OCI-LY1 (cell line): ENCODE data around the gene FRY.
A peak's percentile ranks its signal among the peaks of the same experiment; 100 is the strongest.

Source experiments
- H2AFZ ChIP-seq: fragments of 200-600 bp; sonication (generic), shearing (Covaris generic); 2 replicates; pipeline ENCODE4 v1.6.0; 2014; ENCODE audit warnings: antibody characterized with exemption, mild to moderate bottlenecking, low read length
- H3F3A ChIP-seq: fragments of 200-600 bp; sonication (generic), shearing (Covaris generic); 2 replicates; pipeline ENCODE4 v1.6.0; 2014; ENCODE audit warnings: mild to moderate bottlenecking, antibody characterized with exemption, low read length, moderate library complexity; ENCODE audit not compliant: insufficient read depth
- H3K27ac ChIP-seq: fragments of 200-600 bp; sonication (generic); 2 replicates; pipeline ENCODE4 v1.5.1; 2014; ENCODE audit warnings: low read length, mixed run types, mild to moderate bottlenecking, low read depth; ENCODE audit not compliant: poor library complexity, severe bottlenecking
- H3K27me3 ChIP-seq: fragments of 200-600 bp; sonication (generic); 2 replicates; pipeline ENCODE4 v1.6.0; 2014; ENCODE audit warnings: antibody characterized with exemption, mild to moderate bottlenecking, low read length, moderate library complexity; ENCODE audit not compliant: insufficient read depth
- H3K36me3 ChIP-seq: fragments of 200-600 bp; sonication (generic); 2 replicates; pipeline ENCODE4 v1.6.1; 2014; ENCODE audit warnings: mild to moderate bottlenecking, antibody characterized with exemption, low read length, moderate library complexity, mixed read lengths; ENCODE audit not compliant: insufficient read depth
- H3K4me1 ChIP-seq: fragments of 200-600 bp; sonication (generic); 2 replicates; pipeline ENCODE4 v1.5.1; 2014; ENCODE audit warnings: mild to moderate bottlenecking, low read length, moderate library complexity; ENCODE audit not compliant: insufficient read depth, severe bottlenecking
- H3K4me2 ChIP-seq: fragments of 200-600 bp; sonication (generic), shearing (Covaris generic); 2 replicates; pipeline ENCODE4 v1.6.1; 2014; ENCODE audit warnings: low read length
- H3K4me3 ChIP-seq: fragments of 200-600 bp; sonication (generic); 2 replicates; pipeline ENCODE4 v1.5.1; 2014; ENCODE audit warnings: low read length, low read depth, mild to moderate bottlenecking, mixed read lengths; ENCODE audit not compliant: poor library complexity, severe bottlenecking
- H3K79me2 ChIP-seq: fragments of 200-600 bp; shearing (Covaris generic); 2 replicates; pipeline ENCODE4 v1.6.1; 2016; ENCODE audit warnings: mixed run types, low read length, mixed read lengths; ENCODE audit not compliant: insufficient read depth
- H3K9ac ChIP-seq: fragments of 200-600 bp; sonication (generic), shearing (Covaris generic); 2 replicates; pipeline ENCODE4 v1.6.1; 2014; ENCODE audit warnings: mild to moderate bottlenecking, low read length, mixed read lengths
- H3K9me2 ChIP-seq: fragments of 200-600 bp; sonication (generic), shearing (Covaris generic); 2 replicates; pipeline ENCODE4 v1.6.1; 2014; ENCODE audit warnings: low read depth, mild to moderate bottlenecking, low read length, mixed read lengths
- H3K9me3 ChIP-seq: fragments of 200-600 bp; shearing (Covaris generic); 2 replicates; pipeline ENCODE4 v1.6.1; 2014; ENCODE audit warnings: low read length, mixed read lengths
- H4K20me1 ChIP-seq: fragments of 200-600 bp; sonication (generic), shearing (Covaris generic); 2 replicates; pipeline ENCODE4 v1.6.0; 2016; ENCODE audit warnings: mild to moderate bottlenecking, low read length; ENCODE audit not compliant: insufficient read depth
- EZH2 ChIP-seq: fragments of 200-600 bp; sonication (generic), shearing (Covaris generic); IDR thresholded peaks from 2 replicates; pipeline ENCODE4 v1.8.0; 2017; ENCODE audit warnings: borderline replicate concordance, mixed run types, mild to moderate bottlenecking, antibody characterized with exemption, low read length, moderate library complexity, mixed read lengths
- TF ChIP-seq, protein P1 (sequence below): fragments of 200-600 bp; sonication (generic), shearing (Covaris generic); IDR thresholded peaks from 2 replicates; pipeline ENCODE4 v1.5.1; 2017; ENCODE audit warnings: mild to moderate bottlenecking, antibody characterized with exemption, low read length, moderate library complexity, mixed read lengths

FRY gene

DNA sequence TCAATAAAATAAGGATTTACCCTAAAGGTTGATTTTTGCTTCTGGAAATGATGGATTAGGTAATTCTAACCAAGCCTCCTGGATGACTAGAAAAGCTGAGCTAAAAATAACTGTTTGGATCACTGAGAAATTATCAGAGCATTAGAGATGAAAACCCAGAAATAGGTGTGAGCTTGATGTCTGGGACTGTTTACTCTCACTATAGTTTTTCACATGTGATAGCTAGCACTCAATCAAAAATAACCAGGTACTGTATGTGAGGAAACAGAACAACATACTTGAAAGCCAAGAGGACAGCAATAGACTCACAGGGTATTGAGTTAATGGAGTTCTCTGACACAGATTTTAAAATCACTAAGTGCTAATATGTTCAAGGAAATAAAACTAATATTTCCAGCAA, 274.1 kb downstream of the FRY start:
- Histone ChIP-seq H3K4me1 (peaks cover 5% of the 10 kb centered on the region), H3K27me3 (no peaks in the 10 kb centered on the region), H3K27ac (no peak overlapping the region), H4K20me1 (no peaks in the 10 kb centered on the region), H3K9me2 (no peaks in the 10 kb centered on the region), H3F3A (no peaks in the 10 kb centered on the region), H2AFZ (no peak overlapping the region), H3K9ac (no peak overlapping the region), H3K79me2 (no peaks in the 10 kb centered on the region), H3K4me3 (no peak overlapping the region), H3K9me3 (no peaks in the 10 kb centered on the region), H3K36me3 (no peaks in the 10 kb centered on the region), H3K4me2 (no peak overlapping the region)
- TF ChIP-seq, protein P1, sequence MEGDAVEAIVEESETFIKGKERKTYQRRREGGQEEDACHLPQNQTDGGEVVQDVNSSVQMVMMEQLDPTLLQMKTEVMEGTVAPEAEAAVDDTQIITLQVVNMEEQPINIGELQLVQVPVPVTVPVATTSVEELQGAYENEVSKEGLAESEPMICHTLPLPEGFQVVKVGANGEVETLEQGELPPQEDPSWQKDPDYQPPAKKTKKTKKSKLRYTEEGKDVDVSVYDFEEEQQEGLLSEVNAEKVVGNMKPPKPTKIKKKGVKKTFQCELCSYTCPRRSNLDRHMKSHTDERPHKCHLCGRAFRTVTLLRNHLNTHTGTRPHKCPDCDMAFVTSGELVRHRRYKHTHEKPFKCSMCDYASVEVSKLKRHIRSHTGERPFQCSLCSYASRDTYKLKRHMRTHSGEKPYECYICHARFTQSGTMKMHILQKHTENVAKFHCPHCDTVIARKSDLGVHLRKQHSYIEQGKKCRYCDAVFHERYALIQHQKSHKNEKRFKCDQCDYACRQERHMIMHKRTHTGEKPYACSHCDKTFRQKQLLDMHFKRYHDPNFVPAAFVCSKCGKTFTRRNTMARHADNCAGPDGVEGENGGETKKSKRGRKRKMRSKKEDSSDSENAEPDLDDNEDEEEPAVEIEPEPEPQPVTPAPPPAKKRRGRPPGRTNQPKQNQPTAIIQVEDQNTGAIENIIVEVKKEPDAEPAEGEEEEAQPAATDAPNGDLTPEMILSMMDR: no peak
- TF ChIP-seq EZH2: no peak

- TF ChIP-seq, protein P1: no peak
- TF ChIP-seq EZH2: no peak
- Histone ChIP-seq H3K27me3 (no peaks in the 10 kb centered on the region), H2AFZ (peak overlapping the region; percentile 24; the same call in 1 of the 2 replicates), H3F3A (no peaks in the 10 kb centered on the region), H3K9me3 (no peaks in the 10 kb centered on the region), H3K79me2 (no peaks in the 10 kb centered on the region), H3K9ac (no peak overlapping the region), H3K4me3 (peak overlapping the region; percentile 17), H3K4me2 (peak overlapping the region; percentile 20; the same call in 1 of the 2 replicates), H3K4me1 (peaks cover 6% of the 10 kb centered on the region), H3K27ac (no peak overlapping the region), H3K36me3 (no peaks in the 10 kb centered on the region), H3K9me2 (no peaks in the 10 kb centered on the region), H4K20me1 (no peaks in the 10 kb centered on the region)
These were observed 277.9 kb downstream of the FRY start for GRCh38 chr13:32309312-32310133.

GRCh38 chr13:32310134-32310706, 278.6 kb downstream of the FRY start:
- H2AFZ ChIP-seq: peak overlapping the region; percentile 24; the same call in 1 of the 2 replicates
- no peaks in the 10 kb centered on the region for H3K27me3 ChIP-seq
- no peak overlapping the region for H3K27ac ChIP-seq
- H3K4me3 ChIP-seq: peak overlapping the region; percentile 17
- no peaks in the 10 kb centered on the region for H3K9me3 ChIP-seq
- no peaks in the 10 kb centered on the region for H3K79me2 ChIP-seq
- no peak overlapping the region for H3K9ac ChIP-seq
- H3F3A ChIP-seq: no peaks in the 10 kb centered on the region
- H3K4me1 ChIP-seq: peaks cover 12% of the 10 kb centered on the region
- H3K9me2 ChIP-seq: no peaks in the 10 kb centered on the region
- no peak for TF ChIP-seq EZH2
- TF ChIP-seq, protein P1: peak; percentile 74
- H4K20me1 ChIP-seq: no peaks in the 10 kb centered on the region
- H3K4me2 ChIP-seq: peak overlapping the region; percentile 20; the same call in 1 of the 2 replicates
- H3K36me3 ChIP-seq: no peaks in the 10 kb centered on the region
